Fibroblast of skin of abdomen (primary cell): ENCODE results near the gene RNU5B-1. TPM values are rescaled to one million over a fixed set of nuclear protein-coding genes. Genes with fewer than 3 reads are reported as not detected.

Experiments
- DNase-seq: peaks from one replicate; pipeline ENCODE4 v3.0.0-alpha.2; 2013
- polyA plus RNA-seq, 2 experiments: library from polyadenylated mRNA; unstranded; fragments of 120-200 nt; gene quantifications; one replicate each; pipeline ENCODE4 v1.2.1, GENCODE V29; 2013; ENCODE audit not compliant: insufficient read length in 2 of 2

The RNU5B-1 gene
- not detected for polyA plus RNA-seq (2013, experiment 1 of 2; ENCODE audit: insufficient read length)
- polyA plus RNA-seq (2013, experiment 2 of 2; ENCODE audit: insufficient read length), result not detected

GRCh38 chr15:65304381-65305149 lies at the start of gene RNU5B-1:
Gene RNU5B-1 (plus strand): TSS chr15:65304677.
- DNase-seq, result peak; percentile 99

- DNase-seq, result no peak
Observed at GRCh38 chr15:65254758-65255157, 49.7 kb upstream of the RNU5B-1 start.

DNA sequence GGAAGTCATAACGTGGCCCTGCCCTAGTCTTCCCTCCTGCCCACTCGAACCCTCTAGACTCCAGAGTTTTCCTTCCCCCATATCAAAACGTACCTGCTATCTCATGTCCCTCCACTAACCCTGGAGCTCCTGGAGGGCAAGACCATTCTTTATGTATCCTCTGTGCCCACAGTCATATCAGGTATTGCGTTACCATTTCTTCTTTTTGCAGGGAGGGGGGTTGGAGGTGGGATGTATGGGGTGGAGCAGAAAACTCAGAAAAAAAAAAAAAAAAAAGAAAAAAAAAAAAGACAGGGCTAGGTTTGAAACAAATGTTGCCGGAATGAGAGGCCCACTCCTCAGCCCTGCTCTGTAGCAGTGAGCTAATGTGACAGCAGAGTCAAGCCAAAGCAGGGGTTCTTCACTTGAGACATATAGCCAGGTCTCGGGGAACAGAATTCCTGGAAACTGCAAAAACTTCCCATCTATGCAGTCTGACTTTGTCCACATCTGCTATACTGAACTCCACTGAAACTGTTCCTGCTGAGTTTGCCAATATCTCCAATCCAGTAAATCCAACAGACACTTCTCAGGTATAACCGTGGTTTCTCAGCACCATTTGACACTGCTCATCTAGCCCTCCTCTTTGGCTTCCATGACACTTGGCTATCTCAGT lies 48.9 kb upstream of the RNU5B-1 start:
- no peak for DNase-seq

- peak; percentile 52 for DNase-seq
Observed at GRCh38 chr15:65258375-65259262, 45.9 kb upstream of the RNU5B-1 start.

- DNase-seq, result no peak
Observed at GRCh38 chr15:65259367-65259797, 45.1 kb upstream of the RNU5B-1 start.

DNA sequence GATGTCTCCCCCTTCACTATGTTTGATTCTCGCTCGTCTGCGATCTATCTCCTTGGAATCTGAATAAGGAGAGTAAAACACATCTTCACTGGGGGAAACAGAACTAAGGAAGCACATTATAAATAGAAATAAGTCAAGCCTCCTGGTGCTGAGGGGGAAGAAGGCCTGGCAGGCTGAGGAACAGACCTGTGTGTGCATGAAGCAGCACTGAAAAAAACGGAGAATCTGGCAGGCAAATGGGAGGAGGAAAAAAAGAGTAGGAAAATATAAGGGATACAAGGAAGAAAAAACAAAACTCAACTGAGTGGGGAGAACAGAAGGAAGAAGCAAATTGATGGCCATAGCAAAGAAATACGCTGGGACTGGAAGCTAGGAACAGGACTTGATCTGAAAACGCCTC lies 43.5 kb upstream of the RNU5B-1 start:
- no peak for DNase-seq

GRCh38 chr15:65263313-65263712 lies 41.2 kb upstream of the RNU5B-1 start:
- no peak for DNase-seq

GRCh38 chr15:65264863-65265430 lies 39.5 kb upstream of the RNU5B-1 start:
- DNase-seq, result no peak

- DNase-seq, result no peak
Observed at GRCh38 chr15:65266469-65266868, 38.0 kb upstream of the RNU5B-1 start.

GRCh38 chr15:65268411-65268810 lies 36.1 kb upstream of the RNU5B-1 start:
- no peak for DNase-seq

DNA sequence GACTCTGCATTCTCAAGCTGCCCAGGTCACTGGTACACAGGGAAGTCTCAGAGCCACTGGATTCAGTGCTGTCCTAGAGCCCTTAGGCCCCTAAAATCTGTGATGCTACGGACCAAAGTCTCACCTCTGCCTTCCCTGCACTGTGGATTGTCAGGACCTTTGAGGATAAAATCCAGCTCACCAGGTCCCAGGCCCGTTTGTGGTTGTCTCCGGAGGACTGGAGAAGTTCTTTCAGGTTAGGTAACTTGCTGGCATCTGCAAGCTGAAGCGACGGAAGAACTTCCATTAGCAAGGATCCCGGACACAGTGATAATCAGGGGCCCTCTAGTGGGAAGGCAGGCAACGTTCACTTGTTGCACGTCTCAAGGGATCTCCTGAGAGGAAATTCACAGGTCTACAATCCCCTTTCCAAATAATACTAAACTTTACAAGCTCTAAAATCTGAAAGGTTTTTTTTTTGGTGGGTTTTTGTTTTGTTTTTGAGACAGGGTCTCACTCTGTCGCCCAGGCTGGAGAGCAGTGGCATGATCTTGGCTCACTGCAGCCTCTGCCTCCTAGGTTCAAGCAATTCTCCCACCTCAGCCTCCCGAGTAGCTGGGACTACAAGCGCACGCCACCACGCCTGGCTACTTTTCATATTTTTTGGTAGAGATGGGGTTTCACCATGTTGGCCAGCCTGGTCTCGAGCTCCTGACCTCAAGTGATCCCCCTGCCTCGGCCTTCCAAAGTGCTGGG lies 33.5 kb upstream of the RNU5B-1 start:
- peak; percentile 79 for DNase-seq

- DNase-seq, result no peak
Observed at GRCh38 chr15:65275104-65275727, 29.3 kb upstream of the RNU5B-1 start.

- DNase-seq, result no peak
Observed at GRCh38 chr15:65275728-65276126, 28.8 kb upstream of the RNU5B-1 start.

DNA sequence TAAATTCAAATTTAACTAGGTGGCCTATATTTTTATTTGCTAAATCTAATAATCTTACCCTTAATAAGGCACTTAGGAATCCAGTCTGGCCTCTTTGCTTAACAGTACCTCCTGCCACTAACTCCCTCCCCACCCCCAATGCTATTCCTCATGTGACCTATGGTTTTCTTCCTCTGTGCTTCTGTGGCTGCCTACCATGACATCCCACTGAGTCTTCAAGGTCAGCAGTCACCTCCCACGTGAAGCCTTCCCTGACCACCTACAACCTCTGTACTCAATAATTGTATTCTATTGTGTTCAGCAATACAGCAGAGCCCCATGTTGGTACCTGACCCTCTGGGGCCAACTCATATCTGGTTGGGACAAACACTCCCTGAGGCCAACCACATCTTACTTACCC lies 27.5 kb upstream of the RNU5B-1 start:
- DNase-seq, result no peak

- no peak for DNase-seq
Observed at GRCh38 chr15:65278480-65278879, 26.0 kb upstream of the RNU5B-1 start.

- peak; percentile 43 for DNase-seq
Observed at GRCh38 chr15:65285291-65286068, 19.0 kb upstream of the RNU5B-1 start.

DNA sequence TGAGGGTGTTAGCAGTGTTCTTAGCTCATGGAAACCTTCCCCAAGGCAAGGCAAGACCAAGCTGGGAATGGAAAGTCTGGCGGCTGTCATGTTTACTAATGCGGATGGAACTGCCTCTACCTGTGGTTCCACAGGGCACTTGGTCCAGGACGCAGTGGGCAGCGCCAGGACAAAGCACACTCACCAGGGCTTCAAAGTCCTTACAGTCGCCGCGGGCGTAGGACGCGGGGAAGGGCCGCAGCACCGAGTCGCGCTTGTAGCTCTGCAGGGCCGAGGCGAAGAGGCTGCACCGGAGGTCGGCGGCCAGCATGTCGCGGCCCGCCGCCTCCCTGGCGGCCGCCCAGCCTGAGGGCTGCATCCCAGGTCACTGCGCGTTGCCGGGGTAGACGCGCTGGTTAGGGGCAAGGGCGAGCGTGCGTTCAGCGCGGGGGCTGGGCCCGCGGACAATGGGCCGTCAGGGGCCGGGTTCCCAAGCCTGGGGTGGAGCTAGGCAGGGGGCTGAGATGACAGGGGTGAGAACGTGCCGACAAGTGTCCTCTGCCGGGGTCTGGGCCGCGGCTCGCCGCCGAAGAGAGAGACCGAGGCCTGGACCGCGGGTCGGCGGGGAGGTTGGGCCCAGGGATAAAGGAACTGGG lies 18.3 kb upstream of the RNU5B-1 start:
- no peak for DNase-seq

- DNase-seq, result peak; percentile 81
Observed at GRCh38 chr15:65286704-65287519, 17.6 kb upstream of the RNU5B-1 start, which contains the start of gene PARP16. Gene PARP16 (minus strand): TSS chr15:65286883. CDS start chr15:65286426, 457 bp downstream.

DNA sequence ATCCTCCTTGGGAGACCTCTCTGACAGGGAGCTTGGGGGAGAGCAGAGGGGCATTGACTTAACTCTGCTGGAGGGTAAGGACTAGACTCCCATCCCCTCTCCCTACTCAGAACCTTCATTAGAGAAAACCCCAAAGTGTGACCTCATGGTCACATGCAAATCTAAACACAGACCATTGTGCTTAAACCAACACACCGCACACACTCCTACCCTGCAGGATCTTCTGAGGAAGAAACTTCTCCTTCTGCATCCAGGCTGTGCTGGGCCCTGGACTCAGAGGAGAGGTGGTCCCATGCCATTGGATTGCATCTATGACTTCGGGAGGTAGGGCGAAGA lies 17.0 kb upstream of the RNU5B-1 start:
- no peak for DNase-seq
